ENCODE results near the gene SHROOM1.

- TF ChIP-seq, protein P1, sequence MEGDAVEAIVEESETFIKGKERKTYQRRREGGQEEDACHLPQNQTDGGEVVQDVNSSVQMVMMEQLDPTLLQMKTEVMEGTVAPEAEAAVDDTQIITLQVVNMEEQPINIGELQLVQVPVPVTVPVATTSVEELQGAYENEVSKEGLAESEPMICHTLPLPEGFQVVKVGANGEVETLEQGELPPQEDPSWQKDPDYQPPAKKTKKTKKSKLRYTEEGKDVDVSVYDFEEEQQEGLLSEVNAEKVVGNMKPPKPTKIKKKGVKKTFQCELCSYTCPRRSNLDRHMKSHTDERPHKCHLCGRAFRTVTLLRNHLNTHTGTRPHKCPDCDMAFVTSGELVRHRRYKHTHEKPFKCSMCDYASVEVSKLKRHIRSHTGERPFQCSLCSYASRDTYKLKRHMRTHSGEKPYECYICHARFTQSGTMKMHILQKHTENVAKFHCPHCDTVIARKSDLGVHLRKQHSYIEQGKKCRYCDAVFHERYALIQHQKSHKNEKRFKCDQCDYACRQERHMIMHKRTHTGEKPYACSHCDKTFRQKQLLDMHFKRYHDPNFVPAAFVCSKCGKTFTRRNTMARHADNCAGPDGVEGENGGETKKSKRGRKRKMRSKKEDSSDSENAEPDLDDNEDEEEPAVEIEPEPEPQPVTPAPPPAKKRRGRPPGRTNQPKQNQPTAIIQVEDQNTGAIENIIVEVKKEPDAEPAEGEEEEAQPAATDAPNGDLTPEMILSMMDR (conservative IDR thresholded peaks at IDR 0.05; ENCODE audit: low read depth, low read length), result no peak
- no peak for TF ChIP-seq EZH2 (IDR thresholded peaks at IDR 0.05; ENCODE audit: borderline replicate concordance, low read depth, low read length, poor library complexity, severe bottlenecking)
Measured at GRCh38 chr5:132788990-132789886, 41.2 kb downstream of the SHROOM1 start.
